ENCODE results near the gene IAH1.
A peak's percentile ranks its signal among the peaks of the same experiment; 100 is the strongest.
"Not testable (repeated sequence)": the region's sequence is repeated elsewhere in the genome, so short reads cannot be mapped to it uniquely, and the experiment has no call there.

IAH1 gene

GRCh38 chr2:9473308-9473984 is 905 bp upstream of the IAH1 start:
- DNase-seq (ENCODE audit: low read depth in 2 of 2): no peak

GRCh38 chr2:9473985-9474360 is 378 bp upstream of the IAH1 start:
- peak; percentile 34 to 49 for DNase-seq (ENCODE audit: low read depth in 2 of 2)

- DNase-seq (ENCODE audit: low read depth in 2 of 2): no peak
Measured at GRCh38 chr2:9477914-9478313, 3.6 kb downstream of the IAH1 start.

- no peak for DNase-seq (ENCODE audit: low read depth in 2 of 2)
Measured at GRCh38 chr2:9478526-9478925, 4.2 kb downstream of the IAH1 start.

- DNase-seq (ENCODE audit: low read depth in 2 of 2): no peak
Measured at GRCh38 chr2:9480157-9480556, 5.8 kb downstream of the IAH1 start.

GRCh38 chr2:9483107-9483506 is 8.8 kb downstream of the IAH1 start:
- DNase-seq (ENCODE audit: low read depth in 2 of 2): no peak

GRCh38 chr2:9484533-9484932 is 10.2 kb downstream of the IAH1 start:
- no peak for DNase-seq (ENCODE audit: low read depth in 2 of 2)

GRCh38 chr2:9488583-9489547 is 14.5 kb downstream of the IAH1 start:
- DNase-seq (ENCODE audit: low read depth in 2 of 2): no peak

- DNase-seq (ENCODE audit: low read depth in 2 of 2): no peak
Measured at GRCh38 chr2:9490789-9491188, 16.4 kb downstream of the IAH1 start.

- no peak for DNase-seq (ENCODE audit: low read depth in 2 of 2)
Measured at GRCh38 chr2:9492927-9493326, 18.6 kb downstream of the IAH1 start.

- DNase-seq (ENCODE audit: low read depth in 2 of 2): no peak
Measured at GRCh38 chr2:9493478-9493877, 19.1 kb downstream of the IAH1 start.

GRCh38 chr2:9494081-9494480 is 19.7 kb downstream of the IAH1 start:
- DNase-seq (ENCODE audit: low read depth in 2 of 2): no peak

GRCh38 chr2:9497017-9497416 is 22.7 kb downstream of the IAH1 start:
- DNase-seq (ENCODE audit: low read depth in 2 of 2): no peak

GRCh38 chr2:9498210-9498609 is 23.9 kb downstream of the IAH1 start:
- no peak for DNase-seq (ENCODE audit: low read depth in 2 of 2)

- no peak for DNase-seq (ENCODE audit: low read depth in 2 of 2)
Measured at GRCh38 chr2:9508931-9509330, 34.6 kb downstream of the IAH1 start.

- not testable (repeated sequence) for DNase-seq (ENCODE audit: low read depth in 2 of 2)
Measured at GRCh38 chr2:9513946-9514345, 39.6 kb downstream of the IAH1 start.

- no peak for DNase-seq (ENCODE audit: low read depth in 2 of 2)
Measured at GRCh38 chr2:9517118-9517782, 42.9 kb downstream of the IAH1 start.

GRCh38 chr2:9518163-9518562 is 43.8 kb downstream of the IAH1 start:
- no peak for DNase-seq (ENCODE audit: low read depth in 2 of 2)

GRCh38 chr2:9518780-9519179 is 44.4 kb downstream of the IAH1 start:
- no peak for DNase-seq (ENCODE audit: low read depth in 2 of 2)

- no peak for DNase-seq (ENCODE audit: low read depth in 2 of 2)
Measured at GRCh38 chr2:9519250-9519649, 44.9 kb downstream of the IAH1 start.

GRCh38 chr2:9524291-9524690 is 49.9 kb downstream of the IAH1 start:
- no peak for DNase-seq (ENCODE audit: low read depth in 2 of 2)

- DNase-seq (ENCODE audit: low read depth in 2 of 2): no peak
Measured at GRCh38 chr2:9525266-9525665, 50.9 kb downstream of the IAH1 start.

All from stimulated activated CD8-positive, alpha-beta memory T cell treated with anti-CD3 and anti-CD28 coated beads, Interleukin-2, amount 100 ng/mL, for 48 hours (primary cell).